GM18873 (cell line): ENCODE measurements around the gene TBC1D8.
A peak's percentile ranks its signal among the peaks of the same experiment; 100 is the strongest.

Source experiments
- ATAC-seq: cut with Tn5 transposase; IDR thresholded peaks from one replicate; pipeline ENCODE4 v1.9.1; 2021; ENCODE audit warnings: mild to moderate bottlenecking, moderate library complexity, moderate number of reproducible peaks; ENCODE audit not compliant: unreplicated experiment, low FRiP score

Gene TBC1D8

DNA sequence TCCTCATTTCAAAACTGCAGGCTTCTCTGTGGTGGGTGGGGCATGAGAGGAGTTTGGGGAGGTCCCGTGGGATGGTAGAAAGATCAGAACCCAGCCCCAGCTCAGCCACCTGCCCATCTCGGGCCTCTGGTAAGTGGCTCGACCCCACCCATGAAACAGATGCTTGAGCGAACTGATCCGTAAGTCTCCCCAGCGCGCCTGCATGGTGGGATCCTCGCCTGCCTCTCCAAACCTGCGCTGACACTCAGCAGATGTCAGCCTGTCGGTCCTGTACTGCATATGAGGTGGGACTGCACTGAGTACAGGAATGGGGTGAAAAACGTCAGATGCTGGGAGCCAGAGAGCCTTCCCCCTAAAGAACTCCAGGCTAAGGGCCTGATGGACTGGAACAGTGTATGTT, 165.0 kb downstream of the TBC1D8 start:
- ATAC-seq, result no peak

- ATAC-seq, result peak; percentile 56
Measured at GRCh38 chr2:100984892-100985307, 166.3 kb downstream of the TBC1D8 start.

DNA sequence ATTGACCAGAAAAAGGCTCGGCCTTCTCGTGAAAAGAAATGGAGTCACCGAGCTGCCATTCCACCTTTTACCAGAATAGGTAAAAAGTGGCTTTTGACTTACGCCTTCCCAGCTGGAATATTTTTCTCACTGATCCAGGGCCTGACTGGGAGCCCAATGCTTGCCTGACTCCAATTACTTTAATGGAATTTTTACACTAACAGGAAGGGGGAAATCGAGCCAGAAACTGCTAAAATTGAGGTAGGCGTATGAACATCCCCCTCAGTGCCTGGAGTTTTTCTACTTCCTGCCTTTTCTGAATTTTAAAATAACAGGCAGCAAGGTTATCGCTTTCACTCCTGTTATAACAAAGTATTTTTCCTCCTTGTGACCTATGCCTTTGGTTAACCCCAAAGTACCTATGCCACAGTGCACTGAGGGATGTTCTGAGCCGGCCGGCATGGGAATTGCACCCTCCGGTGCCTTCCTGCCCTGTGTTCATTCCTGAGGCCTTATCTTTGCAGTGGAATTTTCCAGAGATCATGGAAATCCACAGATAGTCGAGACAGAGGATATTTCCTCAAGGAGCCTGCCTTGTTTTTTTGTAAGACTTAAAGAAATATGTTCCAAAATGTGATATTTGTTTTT, 167.4 kb downstream of the TBC1D8 start:
- ATAC-seq, result no peak

DNA sequence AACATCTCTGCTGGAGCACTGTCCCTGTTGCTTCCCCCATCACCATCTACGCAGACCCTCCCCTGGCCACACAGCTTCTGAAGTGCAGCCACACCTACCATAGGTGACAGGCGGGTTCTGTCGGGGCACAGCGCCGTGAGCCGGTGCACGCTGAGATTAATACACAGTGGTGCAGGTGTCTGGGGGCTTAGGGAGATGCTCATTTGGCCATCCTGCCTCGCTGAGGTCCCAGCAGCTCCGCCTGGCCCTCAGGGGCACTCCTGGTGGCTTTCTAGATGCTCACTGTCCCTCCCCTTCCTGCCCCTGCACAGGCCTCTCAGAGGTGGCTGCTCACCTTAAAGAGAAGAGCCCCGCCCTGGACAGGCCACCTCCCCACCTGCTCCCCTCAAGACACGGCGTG, 168.0 kb downstream of the TBC1D8 start:
- no peak for ATAC-seq

- ATAC-seq, result no peak
Measured at GRCh38 chr2:100982431-100982861, 168.7 kb downstream of the TBC1D8 start.

DNA sequence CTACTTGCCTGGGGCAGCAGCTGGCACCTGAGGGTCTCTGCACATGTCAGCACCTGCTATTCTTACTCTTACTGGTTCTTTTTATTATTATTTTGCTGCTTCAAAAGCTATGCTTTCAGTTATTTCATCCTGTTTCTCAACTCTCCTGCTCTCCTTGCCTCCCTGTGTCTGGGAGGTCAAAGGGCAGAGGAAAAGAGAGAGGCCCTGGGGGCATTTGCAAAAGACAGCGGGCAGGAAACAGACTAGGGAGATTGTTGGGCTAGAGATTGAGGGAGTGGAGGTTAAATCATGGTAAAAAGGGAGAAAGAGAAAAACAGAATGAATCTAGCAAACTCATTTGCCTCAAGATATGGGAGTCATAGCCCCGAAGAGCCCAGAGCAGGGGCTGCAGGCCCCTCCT, 170.2 kb downstream of the TBC1D8 start:
- no peak for ATAC-seq

DNA sequence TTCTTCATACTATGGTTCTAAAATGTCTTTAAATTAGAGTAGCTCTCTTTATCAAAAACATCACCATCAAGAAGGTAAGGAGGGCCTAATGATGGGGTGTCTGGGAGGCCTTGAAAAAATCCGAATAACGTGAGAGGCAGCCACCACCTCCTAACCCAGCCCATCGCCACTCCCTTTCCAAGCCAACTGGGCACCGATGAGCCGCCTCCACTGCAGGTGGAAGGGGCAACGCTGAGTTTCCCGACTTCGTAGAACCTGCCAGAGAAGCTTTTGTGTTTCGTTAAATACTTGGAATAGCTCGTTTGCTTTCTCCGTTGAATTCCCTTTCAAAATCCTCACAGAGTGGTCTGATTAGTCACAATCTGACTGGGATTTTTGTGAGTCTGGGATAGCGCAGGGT, 171.1 kb downstream of the TBC1D8 start:
- ATAC-seq, result no peak

DNA sequence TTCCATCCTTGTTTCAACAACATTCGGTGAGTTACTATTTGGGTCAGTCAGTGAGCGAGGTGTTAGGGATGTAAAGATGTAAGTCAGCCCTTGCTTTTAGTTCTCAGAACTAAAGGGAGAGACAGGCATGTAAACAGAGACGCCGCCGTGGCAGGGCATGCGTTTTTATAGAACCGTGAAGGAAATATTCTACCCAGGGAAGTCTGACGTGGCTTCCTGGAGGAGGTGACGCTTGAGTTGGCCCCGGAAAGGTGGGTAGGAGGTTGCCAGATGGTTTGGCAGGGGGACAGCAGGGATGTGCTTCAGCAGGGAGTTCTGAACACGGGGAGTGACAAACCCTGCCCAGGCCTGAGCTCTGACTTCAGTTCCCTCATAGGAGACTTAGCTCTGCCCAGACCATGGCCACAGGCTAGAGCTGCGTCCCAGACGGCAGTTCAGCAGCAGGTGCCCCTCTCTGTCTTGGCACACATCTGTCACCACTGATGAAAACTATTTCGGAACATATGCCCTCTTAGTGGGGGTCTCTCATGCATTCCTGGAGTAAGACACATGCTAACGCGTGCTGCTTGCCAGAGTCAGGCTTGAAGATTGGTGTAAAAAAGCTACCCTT, 172.5 kb downstream of the TBC1D8 start:
- no peak for ATAC-seq

- no peak for ATAC-seq
Measured at GRCh38 chr2:100977511-100977910, 173.7 kb downstream of the TBC1D8 start.

- peak; percentile 53 for ATAC-seq
Measured at GRCh38 chr2:100976645-100977391, 174.4 kb downstream of the TBC1D8 start.

- no peak for ATAC-seq
Measured at GRCh38 chr2:100976061-100976460, 175.1 kb downstream of the TBC1D8 start.

DNA sequence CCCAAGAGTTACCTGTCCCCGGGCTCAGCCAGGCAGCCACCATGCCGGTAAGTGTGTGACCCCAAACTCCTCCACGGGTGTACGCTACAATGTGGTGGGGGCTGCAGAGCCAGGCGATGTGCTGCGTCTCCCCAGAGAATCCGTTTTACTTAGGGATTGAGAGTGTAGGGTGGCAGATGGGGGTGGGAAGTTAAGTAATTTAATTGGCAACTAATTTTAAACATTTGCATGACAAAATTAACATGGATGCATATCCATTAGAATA, 175.7 kb downstream of the TBC1D8 start:
- no peak for ATAC-seq

DNA sequence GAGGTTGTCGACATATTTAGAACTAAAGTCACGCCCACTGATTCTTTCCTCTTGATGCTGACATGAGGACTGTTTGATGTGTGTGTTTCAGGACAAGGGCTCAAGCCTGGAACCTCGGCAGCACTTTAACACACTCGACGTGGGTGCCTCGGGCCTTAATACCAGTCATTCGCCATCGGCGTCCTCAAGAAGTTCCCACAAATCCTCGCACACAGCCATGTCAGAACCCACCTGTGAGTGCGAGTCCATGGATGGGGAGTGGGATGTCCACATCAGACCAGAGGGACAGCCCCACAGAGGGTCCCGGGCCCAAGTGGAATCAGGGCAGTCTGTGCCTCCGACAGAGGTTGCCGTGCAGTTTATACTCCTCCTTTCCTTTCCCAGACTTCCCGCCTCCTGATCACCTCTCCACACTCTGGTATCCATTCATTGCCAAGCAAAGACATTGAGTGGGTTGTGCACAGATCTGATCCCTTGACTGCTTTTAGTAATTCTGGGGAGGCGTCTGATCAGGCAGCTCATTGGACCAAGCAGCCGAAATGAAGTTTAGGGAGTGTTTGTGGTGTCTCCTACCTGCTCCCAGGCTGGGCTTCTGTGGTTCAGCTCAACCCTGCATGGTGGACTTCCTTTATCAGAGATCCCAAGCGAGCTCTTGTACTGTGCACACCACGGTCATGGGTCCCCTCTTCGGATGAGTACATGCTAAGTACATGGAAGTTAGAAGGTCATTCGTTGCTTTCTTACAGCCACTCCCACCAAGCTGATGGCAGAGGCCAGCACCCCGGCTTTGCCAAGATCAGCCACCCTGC, 176.3 kb downstream of the TBC1D8 start:
- no peak for ATAC-seq

- no peak for ATAC-seq
Measured at GRCh38 chr2:100972452-100972851, 178.7 kb downstream of the TBC1D8 start.

GRCh38 chr2:100971221-100971620, 180.0 kb downstream of the TBC1D8 start:
- no peak for ATAC-seq

- no peak for ATAC-seq
Measured at GRCh38 chr2:100969998-100970397, 181.2 kb downstream of the TBC1D8 start.

DNA sequence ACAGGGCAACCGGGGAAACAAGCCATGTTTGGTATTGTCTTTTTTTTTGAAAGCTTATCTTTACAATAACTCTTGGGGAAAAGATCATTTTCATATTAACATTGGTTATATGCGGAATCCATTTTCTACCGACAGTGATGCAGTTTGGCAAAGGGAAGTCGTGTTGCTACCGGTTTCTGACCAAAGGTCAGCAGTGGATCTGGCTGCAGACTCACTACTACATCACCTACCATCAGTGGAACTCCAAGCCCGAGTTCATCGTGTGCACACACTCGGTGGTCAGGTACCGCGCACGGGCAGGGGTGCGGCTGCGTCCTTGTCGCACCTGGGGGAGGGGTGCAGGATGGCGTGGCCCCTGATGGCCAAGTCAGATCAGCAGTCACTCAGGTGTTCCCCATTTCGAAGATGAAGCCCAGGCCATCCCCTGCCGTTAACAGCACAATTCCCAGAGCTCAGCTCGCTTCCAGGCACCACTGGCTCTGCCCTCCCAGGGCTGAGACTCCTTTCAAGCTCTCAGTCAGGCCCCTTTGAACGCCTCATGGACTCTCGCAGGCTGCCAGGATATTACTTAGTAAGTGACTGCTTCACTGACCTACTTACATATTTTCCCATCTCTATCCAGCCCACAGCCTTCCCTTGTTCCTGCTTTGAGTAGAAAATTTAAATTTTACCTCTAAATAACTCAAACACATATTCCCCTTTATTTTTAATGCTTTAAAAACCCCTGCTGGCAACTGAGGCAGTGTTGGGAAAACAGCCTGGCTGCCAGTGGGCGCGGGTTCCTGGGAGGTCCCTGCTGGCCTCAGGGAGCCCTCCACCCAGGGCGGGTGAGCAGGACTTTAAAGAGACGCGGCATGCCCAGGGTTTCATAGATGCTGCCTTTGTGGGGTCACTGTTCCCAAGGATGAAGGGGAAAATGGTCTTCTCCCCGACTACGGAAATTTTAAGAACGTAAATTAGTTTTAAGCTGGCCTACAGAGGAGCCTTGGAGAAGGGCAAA, 182.7 kb downstream of the TBC1D8 start:
- no peak for ATAC-seq

DNA sequence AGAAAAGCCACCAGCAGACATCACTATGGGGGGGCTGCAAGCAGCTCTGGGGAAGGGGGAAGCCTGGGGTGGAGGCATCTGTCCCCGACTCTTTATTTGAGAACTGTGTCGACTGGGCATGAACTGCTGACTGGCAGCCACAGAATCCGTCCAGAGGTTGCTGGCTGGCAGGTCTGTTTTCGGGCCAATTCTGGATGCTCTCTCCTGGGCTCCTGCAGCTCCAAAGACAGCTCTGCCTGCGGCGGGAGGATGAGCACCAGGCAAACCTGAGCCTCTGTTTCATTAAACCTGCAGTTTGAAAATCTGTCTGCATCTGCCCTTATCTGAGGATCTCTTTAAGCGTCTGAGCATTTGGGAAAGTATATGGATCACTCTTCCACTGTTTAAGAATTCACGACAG, 183.5 kb downstream of the TBC1D8 start:
- no peak for ATAC-seq

DNA sequence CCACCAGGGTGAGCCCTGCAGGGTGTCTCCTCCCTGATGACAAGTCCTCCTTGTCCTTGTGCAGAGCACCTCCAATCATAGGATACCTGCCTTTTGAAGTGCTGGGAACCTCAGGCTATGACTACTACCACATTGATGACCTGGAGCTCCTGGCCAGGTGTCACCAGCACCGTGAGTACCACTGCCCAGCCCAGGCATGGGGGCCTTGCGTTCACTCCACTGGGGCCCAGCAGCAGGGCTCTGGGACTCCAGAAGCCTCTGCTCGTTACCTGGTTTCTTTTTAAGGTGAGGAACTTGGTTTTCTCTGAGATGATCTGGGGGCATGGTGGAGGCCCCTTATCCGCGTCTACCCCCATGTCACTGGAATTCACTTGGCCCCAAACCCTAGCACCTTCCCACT, 185.6 kb downstream of the TBC1D8 start:
- no peak for ATAC-seq

DNA sequence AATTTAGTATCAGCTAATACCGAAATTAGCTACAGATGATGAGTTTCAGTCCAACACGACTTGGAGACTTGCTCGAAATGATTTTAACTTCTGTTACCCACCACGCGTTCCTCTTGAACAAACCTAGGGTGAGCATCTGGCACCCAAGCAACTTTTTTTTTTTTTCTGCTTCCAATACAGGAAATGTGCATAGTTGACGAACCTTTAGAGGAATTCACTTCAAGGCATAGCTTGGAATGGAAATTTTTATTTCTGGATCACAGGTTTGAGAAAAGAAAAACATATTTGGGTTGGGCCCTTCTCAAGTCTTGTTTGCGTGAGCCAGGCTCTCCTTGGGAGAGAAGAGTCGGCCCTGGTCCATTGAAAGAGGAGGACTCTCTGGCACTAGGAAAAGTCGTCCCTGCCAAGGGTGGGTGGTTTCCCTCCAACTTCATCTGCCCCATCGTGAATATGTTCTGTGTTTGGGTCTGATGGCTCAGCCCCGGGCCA, 186.5 kb downstream of the TBC1D8 start:
- no peak for ATAC-seq
